Erythroblast (primary cell): ENCODE data around the gene KIAA1671.

ENCODE experiments used
- GATA1 ChIP-seq: IDR thresholded peaks from 2 replicates; pipeline ENCODE4 v1.6.1; 2011; ENCODE audit warnings: low read depth, mild to moderate bottlenecking, control low read depth, low read length, moderate library complexity
- POLR2A ChIP-seq: IDR thresholded peaks from 2 replicates; pipeline ENCODE4 v1.6.1; 2011; ENCODE audit warnings: mild to moderate bottlenecking, low read length

DNA sequence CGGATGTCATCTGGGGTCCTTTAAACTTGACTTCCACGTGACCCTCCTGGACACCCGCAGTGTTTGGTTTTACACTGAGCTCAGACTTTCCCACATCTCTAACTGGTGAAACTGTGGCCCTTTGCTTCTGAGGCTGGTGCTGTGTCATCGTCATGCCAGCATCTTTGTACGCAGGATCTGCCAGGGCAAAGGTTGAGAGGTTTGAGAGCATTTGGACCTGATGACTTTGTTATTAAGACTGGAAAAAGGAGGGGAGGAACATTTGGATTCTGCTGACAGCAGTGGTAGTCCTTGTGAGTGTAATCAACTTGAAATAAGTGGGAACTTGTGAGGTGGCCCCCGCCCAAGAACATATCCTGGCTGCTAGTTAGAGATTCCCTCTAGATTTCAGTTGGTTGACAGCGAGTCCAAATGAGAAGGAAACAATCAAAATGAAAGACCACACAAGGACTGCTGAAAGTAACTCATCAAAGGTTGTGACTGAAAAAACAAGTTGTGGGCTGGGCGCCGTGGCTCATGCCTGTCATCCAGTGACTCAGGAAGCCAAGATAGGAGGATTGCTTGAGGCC is 102.5 kb downstream of the KIAA1671 start:
- TF ChIP-seq POLR2A (no peak), GATA1 (no peak)
